Mucosa of stomach (tissue), 1 donor: ENCODE data around the gene SUMF1.

ENCODE experiments used
- H3K27me3 ChIP-seq: one replicate; pipeline ENCODE4 v1.7.0; 2013; ENCODE audit warnings: mild to moderate bottlenecking, low read length; ENCODE audit not compliant: control insufficient read depth, insufficient read depth
- H3K36me3 ChIP-seq: one replicate; pipeline ENCODE4 v1.7.0; 2013; ENCODE audit warnings: low read length; ENCODE audit not compliant: control insufficient read depth, insufficient read depth
- H3K4me1 ChIP-seq: one replicate; pipeline ENCODE4 v1.7.0; 2013; ENCODE audit warnings: mild to moderate bottlenecking, low read length; ENCODE audit not compliant: control insufficient read depth, insufficient read depth
- H3K4me3 ChIP-seq: one replicate; pipeline ENCODE4 v1.7.0; 2013; ENCODE audit warnings: low read length
- H3K9ac ChIP-seq: one replicate; pipeline ENCODE4 v1.7.0; 2013; ENCODE audit warnings: mild to moderate bottlenecking, low read length, moderate library complexity
- H3K9me3 ChIP-seq: one replicate; pipeline ENCODE4 v1.7.0; 2013; ENCODE audit warnings: mild to moderate bottlenecking, low read length, moderate library complexity; ENCODE audit not compliant: control insufficient read depth
- donor health status: Pancreatic carcinoma.

The SUMF1 gene

DNA sequence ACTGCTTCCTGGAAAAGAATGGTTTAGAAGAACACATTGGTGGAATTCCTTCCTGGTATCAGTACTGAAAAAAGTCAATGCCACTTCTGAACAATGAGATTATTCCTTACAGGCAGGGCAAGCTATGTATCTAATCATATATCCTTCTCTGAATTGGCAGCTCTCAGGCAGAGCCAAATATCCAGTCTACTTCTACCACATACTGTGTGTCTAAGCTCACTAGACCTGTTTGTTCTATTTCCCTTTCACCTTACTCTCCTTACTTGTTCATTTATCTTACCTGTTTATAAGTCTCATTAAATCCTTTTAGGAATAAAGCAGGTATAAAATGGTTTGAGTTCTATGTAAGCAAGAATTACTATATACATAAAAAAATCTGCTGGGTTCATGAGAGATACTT, 155.6 kb downstream of the SUMF1 start:
- H3K27me3 ChIP-seq = no peaks in the 10 kb centered on the region
- H3K9ac ChIP-seq = no peak overlapping the region

More for the DNA sequence above, 155.6 kb downstream of the SUMF1 start:
- H3K4me1 ChIP-seq = peaks cover 23% of the 10 kb centered on the region
- H3K36me3 ChIP-seq = no peaks in the 10 kb centered on the region
- H3K9me3 ChIP-seq = no peaks in the 10 kb centered on the region
- H3K4me3 ChIP-seq = no peak overlapping the region
